OCI-LY3 (cell line): ENCODE measurements around the gene AIRE.

ENCODE experiments used
- EZH2phosphoT487 ChIP-seq: fragments of 200-600 bp; shearing (Covaris generic); IDR thresholded peaks from 2 replicates; pipeline ENCODE4 v1.6.1; 2018; ENCODE audit warnings: antibody characterized with exemption, mixed run types, low read depth
- TF ChIP-seq, protein P1 (sequence below): fragments of 200-600, 300-600 bp; sonication (generic); IDR thresholded peaks from 2 replicates; pipeline ENCODE4 v1.5.1; 2014; ENCODE audit warnings: antibody characterized with exemption, low read length, low read depth

DNA sequence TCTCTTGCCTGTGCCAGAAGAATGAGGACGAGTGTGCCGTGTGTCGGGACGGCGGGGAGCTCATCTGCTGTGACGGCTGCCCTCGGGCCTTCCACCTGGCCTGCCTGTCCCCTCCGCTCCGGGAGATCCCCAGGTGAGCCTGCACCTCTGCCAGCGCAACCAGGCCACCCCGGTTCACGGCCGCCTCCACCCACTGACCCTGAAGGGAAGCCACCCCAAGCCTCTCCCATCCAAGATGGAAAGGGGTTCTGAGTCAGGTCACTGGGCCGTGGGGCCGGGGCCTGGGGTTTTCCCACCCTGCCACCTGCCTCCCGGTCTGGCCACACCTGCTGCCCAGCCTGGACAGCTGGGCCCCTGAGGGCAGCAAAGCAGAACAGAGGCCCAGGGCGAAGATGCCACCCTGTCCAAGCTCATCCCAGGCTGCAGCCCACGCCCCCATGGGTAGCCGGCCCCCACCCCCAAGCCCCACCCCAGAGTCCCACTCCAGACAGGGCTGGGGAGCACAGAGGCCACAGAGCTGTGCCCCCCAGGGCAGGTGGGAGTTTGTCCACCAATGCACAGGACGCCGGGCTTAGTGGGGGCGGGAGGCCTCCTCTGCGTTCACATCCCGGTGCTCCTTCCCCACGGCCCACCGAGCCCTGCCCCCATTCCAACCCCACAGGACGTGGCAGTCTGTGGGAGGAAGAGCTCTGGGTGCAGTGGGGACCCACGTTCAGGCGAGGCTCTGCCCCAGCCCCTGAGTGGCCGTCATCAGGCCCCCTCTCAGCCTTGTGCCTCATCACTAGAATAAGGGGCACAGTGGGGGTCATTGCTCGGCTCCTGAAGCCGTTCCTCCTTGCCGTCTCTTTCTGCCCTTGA lies 5.6 kb downstream of the AIRE start:
- TF ChIP-seq, protein P1, sequence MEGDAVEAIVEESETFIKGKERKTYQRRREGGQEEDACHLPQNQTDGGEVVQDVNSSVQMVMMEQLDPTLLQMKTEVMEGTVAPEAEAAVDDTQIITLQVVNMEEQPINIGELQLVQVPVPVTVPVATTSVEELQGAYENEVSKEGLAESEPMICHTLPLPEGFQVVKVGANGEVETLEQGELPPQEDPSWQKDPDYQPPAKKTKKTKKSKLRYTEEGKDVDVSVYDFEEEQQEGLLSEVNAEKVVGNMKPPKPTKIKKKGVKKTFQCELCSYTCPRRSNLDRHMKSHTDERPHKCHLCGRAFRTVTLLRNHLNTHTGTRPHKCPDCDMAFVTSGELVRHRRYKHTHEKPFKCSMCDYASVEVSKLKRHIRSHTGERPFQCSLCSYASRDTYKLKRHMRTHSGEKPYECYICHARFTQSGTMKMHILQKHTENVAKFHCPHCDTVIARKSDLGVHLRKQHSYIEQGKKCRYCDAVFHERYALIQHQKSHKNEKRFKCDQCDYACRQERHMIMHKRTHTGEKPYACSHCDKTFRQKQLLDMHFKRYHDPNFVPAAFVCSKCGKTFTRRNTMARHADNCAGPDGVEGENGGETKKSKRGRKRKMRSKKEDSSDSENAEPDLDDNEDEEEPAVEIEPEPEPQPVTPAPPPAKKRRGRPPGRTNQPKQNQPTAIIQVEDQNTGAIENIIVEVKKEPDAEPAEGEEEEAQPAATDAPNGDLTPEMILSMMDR, result no peak
- TF ChIP-seq EZH2phosphoT487, result no peak
